Measurements from ENCODE around the gene MGLL.

Gene MGLL

GRCh38 chr3:127736801-127737539 is 85.3 kb downstream of the MGLL start:
- DNase-seq = no peak

- no peak for DNase-seq
These were observed 86.3 kb downstream of the MGLL start for GRCh38 chr3:127735767-127736693.

- DNase-seq = no peak
These were observed 87.4 kb downstream of the MGLL start for GRCh38 chr3:127734754-127735473.

- no peak for DNase-seq
These were observed 88.1 kb downstream of the MGLL start for GRCh38 chr3:127734181-127734720.

GRCh38 chr3:127733781-127734180 is 88.5 kb downstream of the MGLL start:
- no peak for DNase-seq

- no peak for DNase-seq
These were observed 89.4 kb downstream of the MGLL start for GRCh38 chr3:127732879-127733350.

- DNase-seq = no peak
These were observed 90.0 kb downstream of the MGLL start for GRCh38 chr3:127732303-127732702.

GRCh38 chr3:127731546-127732289 is 90.6 kb downstream of the MGLL start:
- no peak for DNase-seq

GRCh38 chr3:127730666-127731295 is 91.5 kb downstream of the MGLL start:
- no peak for DNase-seq

GRCh38 chr3:127730171-127730570 is 92.1 kb downstream of the MGLL start:
- no peak for DNase-seq

GRCh38 chr3:127729556-127730056 is 92.7 kb downstream of the MGLL start:
- DNase-seq = no peak

- no peak for DNase-seq
These were observed 93.8 kb downstream of the MGLL start for GRCh38 chr3:127728417-127729015.

GRCh38 chr3:127726894-127727293 is 95.4 kb downstream of the MGLL start:
- no peak for DNase-seq

GRCh38 chr3:127723011-127723567 is 99.2 kb downstream of the MGLL start:
- DNase-seq = no peak

GRCh38 chr3:127722091-127722784 is 100.1 kb downstream of the MGLL start:
- no peak for DNase-seq

GRCh38 chr3:127720985-127721935 is 101.1 kb downstream of the MGLL start:
- no peak for DNase-seq

- DNase-seq = no peak
These were observed 102.0 kb downstream of the MGLL start for GRCh38 chr3:127720161-127720823.

GRCh38 chr3:127719369-127719768 is 102.9 kb downstream of the MGLL start:
- no peak for DNase-seq
